HepG2 (cell line): ENCODE results near the gene ZDHHC7. TPM values are rescaled to one million over a fixed set of nuclear protein-coding genes. Genes with fewer than 3 reads are reported as not detected.
A peak's percentile ranks its signal among the peaks of the same experiment; 100 is the strongest.

Experiments
- ARID5B ChIP-seq: IDR thresholded peaks from 2 replicates; pipeline ENCODE4 v1.4.0; 2020; ENCODE audit warnings: mild to moderate bottlenecking, missing genetic modification reagents
- BHLHE40 ChIP-seq: IDR thresholded peaks from 2 replicates; pipeline ENCODE4 v1.6.1; 2011; ENCODE audit warnings: low read length, improper control_type of control experiment
- BORCS8-MEF2B ChIP-seq: sonication (generic); formaldehyde crosslinking; IDR thresholded peaks from 2 replicates; pipeline ENCODE4 v1.8.0; 2022; ENCODE audit warnings: mild to moderate bottlenecking, missing genetic modification reagents
- DPF2 ChIP-seq: sonication (generic); formaldehyde crosslinking; IDR thresholded peaks from 2 replicates; pipeline ENCODE4 v1.4.0; 2020; ENCODE audit warnings: mild to moderate bottlenecking, low read depth, missing genetic modification reagents, borderline replicate concordance
- FLYWCH1 ChIP-seq: sonication (generic); formaldehyde crosslinking; IDR thresholded peaks from 2 replicates; pipeline ENCODE4 v1.8.1; 2023; ENCODE audit warnings: mild to moderate bottlenecking, missing genetic modification reagents
- FOXO4 ChIP-seq: sonication (generic); formaldehyde crosslinking; conservative IDR thresholded peaks from 2 replicates; pipeline ENCODE4 v1.8.1; 2023; ENCODE audit warnings: missing genetic modification reagents
- HHEX ChIP-seq: IDR thresholded peaks from 2 replicates; pipeline ENCODE4 v1.6.1; 2016; ENCODE audit warnings: control low read depth
- IRF9 ChIP-seq: sonication (generic); formaldehyde crosslinking; IDR thresholded peaks from 2 replicates; pipeline ENCODE4 v1.8.0; 2022; ENCODE audit warnings: missing genetic modification reagents, mild to moderate bottlenecking, borderline replicate concordance
- MED13 ChIP-seq: sonication (generic); formaldehyde crosslinking; IDR thresholded peaks from 2 replicates; pipeline ENCODE4 v1.5.0; 2020; ENCODE audit warnings: missing genetic modification reagents
- NR2F2 ChIP-seq: IDR thresholded peaks from 2 replicates; pipeline ENCODE4 v1.6.1; 2012; ENCODE audit warnings: low read depth, inconsistent platforms, borderline replicate concordance
- SIX4 ChIP-seq: sonication (generic); formaldehyde crosslinking; IDR thresholded peaks from 2 replicates; pipeline ENCODE4 v1.4.0; 2020; ENCODE audit warnings: missing genetic modification reagents
- TERF1 ChIP-seq: sonication (generic); formaldehyde crosslinking; IDR thresholded peaks from 2 replicates; pipeline ENCODE4 v1.8.0; 2022; ENCODE audit warnings: mild to moderate bottlenecking, missing genetic modification reagents, moderate library complexity
- THRA ChIP-seq: sonication (generic); formaldehyde crosslinking; IDR thresholded peaks from 2 replicates; pipeline ENCODE4 v1.4.0; 2020; ENCODE audit warnings: missing genetic modification reagents, borderline replicate concordance
- THYN1 ChIP-seq: sonication (generic); formaldehyde crosslinking; IDR thresholded peaks from 2 replicates; pipeline ENCODE4 v1.8.1; 2023; ENCODE audit warnings: low read depth, mild to moderate bottlenecking, moderate library complexity, missing genetic modification reagents, borderline replicate concordance
- ZC3H4 ChIP-seq: sonication (generic); formaldehyde crosslinking; IDR thresholded peaks from 2 replicates; pipeline ENCODE4 v1.4.0; 2020; ENCODE audit warnings: missing genetic modification reagents, borderline replicate concordance
- ZNF282 ChIP-seq: fragments of 450-650 bp; IDR thresholded peaks from 2 replicates; pipeline ENCODE4 v1.6.1; 2018; ENCODE audit not compliant: partially characterized antibody
- ZNF567 ChIP-seq: sonication (generic); formaldehyde crosslinking; IDR thresholded peaks from 2 replicates; pipeline ENCODE4 v1.8.1; 2023; ENCODE audit warnings: mild to moderate bottlenecking, missing genetic modification reagents, borderline replicate concordance
- ZNF784 ChIP-seq: sonication (generic); formaldehyde crosslinking; IDR thresholded peaks from 2 replicates; pipeline ENCODE4 v1.5.1; 2020; ENCODE audit warnings: missing genetic modification reagents, mild to moderate bottlenecking, borderline replicate concordance
- ZSCAN25 ChIP-seq: sonication (generic); formaldehyde crosslinking; IDR thresholded peaks from 2 replicates; pipeline ENCODE4 v1.8.0; 2022; ENCODE audit warnings: mild to moderate bottlenecking, missing genetic modification reagents
- polyA plus RNA-seq, 8 experiments: library from polyadenylated mRNA; depleted of rRNA in 3 of 8; stranded (reverse) in 7 of 8; unstranded in 1 of 8; fragments of >200 nt; fragmentation: Illumina TruSeq in 4 of 8; extraction: Trizol in 4 of 8; gene quantifications; 2 replicates each; pipeline versions ENCODE4 v1.2.1 to v1.2.3, GENCODE V29; 2011 to 2016; ENCODE audit warnings: low read depth in 4 of 8, missing spikeins in 1 of 8, mixed read lengths in 1 of 8; ENCODE audit not compliant: insufficient read depth in 1 of 8
- total RNA-seq, 5 experiments: library from RNA; depleted of rRNA; stranded (reverse); fragments of >200 nt; fragmentation: Illumina TruSeq; extraction: Trizol; gene quantifications; 2 replicates each; pipeline ENCODE4 v1.2.3, GENCODE V29; 2016; ENCODE audit warnings: low read depth in 1 of 5

Gene ZDHHC7
- total and polyA plus RNA-seq, 2 of the 13 experiments (the other 11 are each of a cell fraction or from before 2014, with no cell fraction given), result 46.8 to 67.6 TPM

- TF ChIP-seq ARID5B (CRISPR knock-in tag), result 0 out of 2 replicates have a peak, but pooled peaks have one; percentile 11
- TF ChIP-seq HHEX (CRISPR knock-in tag), result no peak
- TF ChIP-seq ZSCAN25 (CRISPR knock-in tag), result no peak
- peak; percentile 82 for TF ChIP-seq BHLHE40
- no peak for TF ChIP-seq DPF2 (CRISPR knock-in tag)
- TF ChIP-seq THRA (CRISPR knock-in tag), result no peak
- TF ChIP-seq BORCS8-MEF2B (CRISPR knock-in tag), result peak; percentile 97
- TF ChIP-seq NR2F2, result no peak
- TF ChIP-seq SIX4 (CRISPR knock-in tag), result no peak
- no peak for TF ChIP-seq ZNF567
- TF ChIP-seq ZNF784, result no peak
- no peak for TF ChIP-seq ZC3H4 (CRISPR knock-in tag)
- TF ChIP-seq THYN1 (CRISPR knock-in tag), result 0 out of 2 replicates have a peak, but pooled peaks have one; percentile 47
- no peak for TF ChIP-seq ZNF282
- TF ChIP-seq TERF1 (CRISPR knock-in tag), result no peak
- TF ChIP-seq MED13 (CRISPR knock-in tag), result no peak
- TF ChIP-seq FOXO4, result peak; percentile 64; the same call in 1 of the 2 replicates
- 0 out of 2 replicates have a peak, but pooled peaks have one; percentile 35 for TF ChIP-seq FLYWCH1 (CRISPR knock-in tag)
- peak; percentile 89 for TF ChIP-seq IRF9 (CRISPR knock-in tag)
Observed at GRCh38 chr16:85055493-85056210, 44.3 kb upstream of the ZDHHC7 start (continued).
